T-helper 2 cell (primary cell): ENCODE results near the gene MTCL1.

Experiments
- DNase-seq, 5 experiments: peaks; one replicate each; pipeline versions ENCODE4 v3.0.0 to v3.0.0-alpha.2; 2012 to 2022

The MTCL1 gene

DNA sequence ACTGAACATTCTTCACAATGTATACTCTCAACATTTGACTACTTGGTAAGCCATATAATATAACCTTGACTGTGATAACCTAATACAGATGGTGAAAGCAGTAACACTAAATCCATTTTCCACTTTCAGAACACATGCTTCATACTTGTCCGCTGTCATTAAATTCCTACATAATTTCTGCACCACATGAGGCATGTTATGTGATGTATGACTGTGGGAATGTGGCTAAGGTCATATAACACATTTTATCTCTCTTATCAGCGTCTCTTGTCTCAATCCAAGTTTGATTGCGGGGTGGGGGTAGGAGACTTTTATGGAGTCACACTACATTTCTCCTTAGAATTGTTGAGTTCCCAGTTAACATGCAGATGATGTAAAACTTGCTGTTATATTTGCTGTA lies 110.9 kb downstream of the MTCL1 start:
- no peak for DNase-seq

GRCh38 chr18:8816816-8817215 lies 111.5 kb downstream of the MTCL1 start:
- no peak for DNase-seq

GRCh38 chr18:8818982-8819381 lies 113.6 kb downstream of the MTCL1 start:
- DNase-seq, result no peak

GRCh38 chr18:8820396-8821082 lies 115.2 kb downstream of the MTCL1 start:
- no peak for DNase-seq

DNA sequence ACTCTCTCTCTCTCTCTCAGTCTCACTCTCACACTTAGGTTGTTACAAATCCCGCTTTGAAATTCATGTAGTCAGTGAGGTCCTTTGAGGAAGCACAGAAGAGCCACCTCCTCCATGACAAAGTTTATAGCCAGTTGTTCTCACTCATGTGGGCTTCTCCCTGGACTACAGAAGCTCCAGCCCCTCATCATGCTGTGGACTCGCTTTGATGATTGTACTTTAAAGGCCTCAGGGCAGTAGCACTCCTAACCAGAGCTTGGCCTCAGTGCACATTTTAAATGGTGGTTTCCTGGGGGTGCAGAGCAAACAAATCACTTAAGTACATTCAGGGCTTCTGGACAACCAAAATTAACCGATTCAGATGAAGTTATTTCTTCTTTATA lies 115.7 kb downstream of the MTCL1 start:
- no peak for DNase-seq

DNA sequence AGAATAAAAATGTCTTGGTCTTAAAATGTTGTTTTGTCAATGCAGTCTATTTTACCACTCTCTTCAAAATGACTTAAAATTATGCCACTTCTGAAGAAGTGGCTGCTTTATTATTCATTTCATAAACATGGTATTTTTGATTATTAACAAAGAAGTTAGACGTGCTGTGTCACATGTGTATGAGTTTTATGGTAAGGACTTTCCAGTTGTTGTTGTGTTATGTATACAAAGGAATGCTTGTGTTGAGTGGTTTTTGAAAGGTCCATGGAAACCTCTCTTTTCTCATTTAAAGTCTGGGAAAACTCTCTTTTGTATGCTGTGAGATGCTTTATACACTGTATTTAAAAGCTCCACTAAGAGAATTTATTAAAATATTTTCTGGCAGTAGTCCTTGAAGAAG lies 116.2 kb downstream of the MTCL1 start:
- DNase-seq, result no peak

GRCh38 chr18:8822643-8823042 lies 117.3 kb downstream of the MTCL1 start:
- DNase-seq, result no peak

DNA sequence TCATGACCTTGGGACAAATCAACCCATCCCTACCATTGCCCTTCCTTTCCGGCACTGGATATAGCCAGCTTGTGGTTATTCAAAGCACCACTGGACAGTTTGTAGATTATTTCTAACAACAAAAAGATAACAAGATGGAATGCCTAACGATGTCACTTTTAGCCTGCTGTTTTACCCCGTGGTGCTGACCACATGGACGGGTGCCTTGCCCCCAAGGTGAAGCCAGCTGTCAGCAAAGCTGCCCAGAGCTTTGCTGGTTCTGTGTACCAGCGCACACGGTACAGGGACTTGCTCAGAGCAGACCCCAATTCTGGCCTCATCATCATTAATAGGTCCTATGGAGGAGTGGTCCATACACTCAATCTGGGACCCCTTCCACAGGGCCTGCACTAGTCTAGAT lies 118.2 kb downstream of the MTCL1 start:
- no peak for DNase-seq

DNA sequence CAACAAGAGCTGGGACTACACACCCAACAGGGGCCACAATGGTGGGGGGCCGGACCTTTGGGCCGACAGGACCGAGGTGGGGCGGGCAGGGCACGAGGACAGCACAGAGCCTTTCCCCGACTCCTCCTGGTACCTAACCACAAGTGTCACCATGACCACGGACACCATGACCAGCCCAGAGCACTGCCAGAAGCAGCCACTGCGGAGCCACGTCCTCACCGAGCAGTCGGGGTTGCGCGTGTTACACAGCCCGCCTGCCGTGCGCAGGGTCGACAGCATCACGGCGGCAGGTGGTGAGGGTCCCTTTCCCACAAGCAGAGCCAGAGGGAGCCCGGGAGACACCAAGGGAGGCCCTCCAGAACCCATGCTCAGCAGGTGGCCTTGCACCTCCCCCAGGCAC lies 119.5 kb downstream of the MTCL1 start:
- no peak for DNase-seq

DNA sequence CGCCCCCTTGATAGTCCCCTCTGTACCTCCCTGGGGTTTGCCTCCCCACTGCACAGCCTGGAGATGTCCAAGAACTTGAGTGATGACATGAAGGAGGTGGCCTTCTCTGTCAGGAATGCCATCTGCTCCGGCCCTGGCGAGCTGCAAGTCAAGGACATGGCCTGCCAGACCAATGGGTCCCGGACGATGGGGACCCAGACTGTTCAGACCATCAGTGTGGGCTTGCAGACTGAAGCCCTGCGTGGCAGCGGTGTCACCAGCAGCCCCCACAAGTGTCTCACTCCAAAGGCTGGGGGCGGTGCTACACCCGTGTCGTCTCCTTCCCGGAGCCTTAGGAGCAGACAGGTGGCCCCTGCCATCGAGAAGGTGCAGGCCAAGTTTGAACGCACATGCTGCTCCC lies 119.9 kb downstream of the MTCL1 start:
- DNase-seq, result no peak

DNA sequence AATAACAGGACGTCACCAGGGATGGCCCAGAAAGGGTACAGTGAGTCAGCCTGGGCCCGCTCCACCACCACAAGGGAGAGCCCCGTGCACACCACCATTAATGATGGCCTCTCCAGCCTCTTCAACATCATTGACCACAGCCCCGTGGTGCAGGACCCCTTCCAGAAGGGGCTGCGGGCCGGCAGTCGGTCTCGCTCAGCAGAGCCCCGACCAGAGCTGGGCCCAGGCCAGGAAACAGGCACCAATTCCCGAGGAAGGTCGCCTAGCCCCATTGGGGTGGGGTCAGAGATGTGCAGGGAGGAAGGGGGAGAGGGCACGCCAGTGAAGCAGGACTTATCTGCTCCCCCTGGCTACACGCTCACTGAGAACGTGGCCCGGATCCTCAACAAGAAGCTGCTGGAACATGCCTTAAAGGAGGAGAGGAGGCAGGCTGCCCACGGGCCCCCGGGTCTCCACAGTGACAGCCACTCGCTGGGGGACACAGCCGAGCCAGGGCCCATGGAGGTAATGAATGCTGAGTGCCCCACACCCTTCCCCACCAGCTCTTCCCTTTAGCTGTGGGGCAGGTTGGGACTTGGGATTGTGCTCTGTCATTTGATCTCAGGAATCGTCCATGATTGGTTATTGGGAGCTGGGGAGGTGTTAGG lies 120.5 kb downstream of the MTCL1 start:
- no peak for DNase-seq

DNA sequence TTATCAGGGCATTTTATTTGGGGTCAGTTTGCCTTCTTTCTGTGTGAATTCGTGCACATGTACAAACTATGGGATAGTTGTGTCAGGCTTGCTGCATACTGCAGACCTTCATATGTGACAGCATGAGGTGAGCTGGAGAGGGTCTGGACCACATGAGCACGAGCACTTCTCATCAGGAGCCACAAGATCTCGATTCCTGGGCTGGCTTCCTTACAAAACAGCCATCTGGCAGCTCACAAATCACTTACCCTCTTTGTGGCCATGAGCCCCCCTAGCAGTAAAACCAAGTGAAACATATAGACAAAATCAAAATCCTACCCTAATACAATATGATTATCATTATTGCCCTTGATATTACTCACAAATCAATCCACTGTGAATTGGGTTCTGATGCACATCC lies 121.2 kb downstream of the MTCL1 start:
- no peak for DNase-seq

DNA sequence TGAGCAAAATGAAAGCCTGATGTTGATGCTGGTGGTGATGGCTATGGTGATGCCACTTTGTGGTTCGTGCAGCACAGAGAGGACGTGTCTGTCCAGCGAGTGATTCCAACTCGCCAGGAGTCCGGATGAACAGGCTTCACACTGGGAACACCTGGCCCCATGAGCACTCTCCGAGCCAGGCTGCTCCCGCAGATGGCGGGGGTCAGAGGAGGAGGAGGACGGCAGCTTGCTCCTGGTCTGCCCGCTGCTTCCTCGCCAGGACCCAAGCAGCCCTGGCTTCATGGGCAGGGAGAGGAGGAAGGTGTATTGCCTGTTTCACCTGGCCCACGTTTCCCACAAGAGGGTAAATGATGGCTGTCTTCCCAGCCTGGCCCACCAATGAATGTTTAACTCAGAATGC lies 121.6 kb downstream of the MTCL1 start:
- no peak for DNase-seq

- DNase-seq, result no peak
These were observed 122.9 kb downstream of the MTCL1 start for GRCh38 chr18:8828300-8828699.

DNA sequence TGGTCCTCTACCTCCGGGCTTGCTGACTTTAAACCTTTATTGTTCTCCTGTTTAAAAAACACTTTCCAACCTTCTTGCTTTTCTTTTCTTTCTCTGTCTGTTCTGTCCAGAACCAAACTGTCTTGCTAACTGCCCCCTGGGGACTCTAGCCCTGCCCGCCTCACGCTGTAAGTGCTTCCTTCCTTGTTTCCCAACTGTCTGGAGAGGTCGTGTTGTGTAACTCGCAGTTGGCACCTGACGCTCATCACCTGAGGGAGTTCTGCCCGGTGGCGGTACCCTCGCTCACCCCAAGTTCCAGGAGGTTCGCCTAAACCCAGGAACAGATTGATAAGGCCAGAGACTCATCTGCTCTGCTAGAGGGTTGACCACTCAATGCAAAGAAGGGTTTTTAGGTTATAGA lies 123.4 kb downstream of the MTCL1 start:
- DNase-seq, result no peak

- DNase-seq, result no peak
These were observed 125.0 kb downstream of the MTCL1 start for GRCh38 chr18:8830067-8831060.

- DNase-seq, result no peak
These were observed 125.8 kb downstream of the MTCL1 start for GRCh38 chr18:8831112-8831511.

GRCh38 chr18:8831531-8831930 lies 126.2 kb downstream of the MTCL1 start:
- no peak for DNase-seq

DNA sequence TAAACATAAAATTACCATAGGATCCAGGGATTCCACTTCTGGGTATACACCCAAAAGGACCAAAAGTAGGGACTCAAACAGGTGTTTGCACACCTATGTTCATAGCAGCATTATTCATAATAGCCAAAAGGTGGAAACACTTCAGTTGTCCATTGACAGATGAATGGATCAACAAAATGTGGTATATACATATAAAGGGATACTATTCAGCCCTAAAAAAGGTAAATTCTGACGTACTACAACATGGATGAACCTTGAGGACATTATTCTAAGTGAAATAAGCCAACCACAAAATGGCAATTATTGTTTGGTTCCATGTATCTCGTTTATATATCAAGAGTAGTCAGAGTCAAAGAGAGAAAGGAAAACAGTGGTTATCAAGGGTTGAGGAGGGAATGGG lies 128.1 kb downstream of the MTCL1 start:
- no peak for DNase-seq

GRCh38 chr18:8834881-8835280 lies 129.5 kb downstream of the MTCL1 start:
- DNase-seq, result no peak

DNA sequence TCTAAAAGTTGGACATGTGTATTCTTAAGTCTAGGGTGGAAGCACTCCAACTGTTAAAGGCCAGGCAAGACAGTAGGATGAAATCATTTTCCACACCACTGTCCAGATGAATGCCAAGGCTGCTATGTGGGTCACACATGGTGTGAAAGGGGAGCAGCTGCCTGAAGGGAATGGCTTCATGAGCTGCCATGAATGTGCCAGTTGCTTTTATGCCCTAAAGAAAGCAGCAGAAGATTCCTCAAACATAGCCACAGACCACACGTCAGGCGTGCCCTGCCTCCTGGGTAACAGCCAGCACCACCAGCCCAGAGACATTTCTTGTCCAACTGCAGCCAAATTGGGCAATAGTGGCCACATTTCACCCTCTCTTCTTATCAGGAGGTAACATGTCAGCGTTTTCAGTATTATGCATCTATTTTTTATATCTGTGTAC lies 130.2 kb downstream of the MTCL1 start:
- no peak for DNase-seq

DNA sequence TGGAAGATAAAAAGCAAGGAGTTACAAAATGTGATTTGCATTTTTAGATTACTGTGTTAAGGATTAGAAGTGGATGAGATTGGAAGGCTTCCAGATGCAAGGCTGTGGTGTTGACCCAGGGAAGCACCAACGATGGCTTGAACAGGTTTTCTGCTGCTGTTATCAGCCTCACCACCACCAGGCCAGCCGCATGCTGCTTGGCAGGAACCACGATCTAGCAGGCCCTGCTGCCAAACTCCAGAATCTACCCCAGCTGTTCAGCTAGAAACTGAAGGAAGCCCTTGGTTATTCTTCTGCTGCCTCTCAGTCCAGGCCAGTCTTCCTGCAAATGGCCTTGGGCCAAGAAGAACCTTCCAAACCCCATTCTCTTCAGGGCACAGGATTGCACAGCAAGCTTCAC lies 133.9 kb downstream of the MTCL1 start:
- DNase-seq, result no peak

DNA sequence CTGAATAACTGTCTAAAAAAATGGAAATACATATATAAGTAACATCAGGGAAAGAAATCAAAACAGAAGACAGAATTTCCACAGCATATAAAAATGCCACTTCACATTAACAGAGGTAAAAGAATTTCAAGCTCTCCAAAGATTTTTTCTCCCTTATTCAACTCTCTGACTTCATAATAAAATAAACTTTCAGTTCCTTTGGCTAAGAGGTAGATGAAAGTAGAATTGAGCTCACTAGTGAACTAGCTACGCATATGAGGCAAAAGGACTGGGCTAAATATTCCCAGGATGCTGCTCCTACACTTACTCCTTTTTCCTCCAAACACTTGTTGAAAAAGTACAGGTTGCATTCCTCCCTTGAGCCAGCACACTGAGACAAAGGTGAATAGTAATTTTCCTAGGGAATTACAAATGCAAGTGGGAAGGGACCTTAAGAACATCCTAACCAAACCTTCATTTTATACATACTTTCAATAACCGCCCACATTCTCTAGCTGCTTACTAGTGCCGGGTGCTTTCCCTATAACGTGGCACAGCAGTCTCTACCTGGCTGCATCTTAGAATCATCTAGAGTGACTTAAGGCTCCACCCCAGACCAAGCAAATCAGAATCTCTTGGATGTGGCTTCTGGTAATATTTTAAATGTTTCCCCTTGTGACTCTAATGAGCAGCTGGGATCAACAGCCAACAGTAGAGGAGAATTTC lies 136.6 kb downstream of the MTCL1 start:
- DNase-seq, result no peak
